Heart left ventricle (tissue), 13 donors: Measurements from ENCODE around the gene MAP1LC3A.

ENCODE experiments used
- CTCF ChIP-seq, 12 donors: fragments of 200-600 bp; sonication (generic) in 4 of 12; IDR thresholded peaks; one replicate each; pipeline versions ENCODE4 v1.5.0 to v1.8.0; 2018 to 2022; ENCODE audit warnings: antibody characterized with exemption in 12 of 12, mild to moderate bottlenecking in 5 of 12
- POLR2A ChIP-seq, 2 donors: fragments of 450-650 bp; IDR thresholded peaks; one replicate each; pipeline ENCODE4 v1.6.1; 2017; ENCODE audit warnings: antibody characterized with exemption in 2 of 2, mild to moderate bottlenecking in 2 of 2, moderate library complexity in 2 of 2
- donor health status: ischemic (EF 13 %, LVEDD 7.1; RV severe dilation, severe dysfunction).
- donor health status: DM: no; HTN: yes; CAD: no.
- donor health status: DM: no; HTN: no; CAD: no.
- donor health status: ischemic (EF 25% LVEDD 6.9; RV normal size, moderate dysfunction).
- donor health status: ischemic (EF 25% LVEDD 5.7; RV mildly dilated, moderate dysfunction).
- donor health status: ischemic (EF 35%, LVEDD 5.7; RV mildly dilated, moderate dysfunction).
- donor health status: nonischemic (EF 11% LVEDD 7.7; RV severe dilation, severe dysfunction).
- donor health status: DM: yes; HTN: yes; CAD: no.
- donor health status: PGD.
- donor health status: ischemic (EF 29% LVEDD 5.4; RV normal size, mild dysfunction).
- donor health status: nonischemic (EF 23%, LVEDD 6.1; RV moderate dilation, normal function).

- TF ChIP-seq POLR2A (IDR thresholded peaks at IDR 0.05): no peak
- TF ChIP-seq CTCF (IDR thresholded peaks at IDR 0.05): no peak
Observed at GRCh38 chr20:34582221-34582620, 23.7 kb downstream of the MAP1LC3A start.
